ENCODE measurements around the gene ZNF777.
"Not testable (repeated sequence)": the region's sequence is repeated elsewhere in the genome, so short reads cannot be mapped to it uniquely, and the experiment has no call there.

ZNF777 gene

GRCh38 chr7:149493975-149494374 lies 33.1 kb upstream of the ZNF777 start:
- H3K9me3 ChIP-seq; DNase-seq (ENCODE audit: low spot score in 2 of 2); in situ Hi-C loops (cut with MboI; ENCODE audit: low sequenced_read_pairs); H3K4me3 ChIP-seq; H3K4me1 ChIP-seq; H3K27me3 ChIP-seq (ENCODE audit: low read depth): not testable (repeated sequence)
- peaks cover 50% of the 10 kb centered on the region for H3K36me3 ChIP-seq (replicated peaks)

- peaks cover 50% of the 10 kb centered on the region for H3K36me3 ChIP-seq (replicated peaks)
- H3K4me1 ChIP-seq, result peaks cover 7% of the 10 kb centered on the region
- no peak overlapping the region for H3K4me3 ChIP-seq
- DNase-seq (ENCODE audit: low spot score in 2 of 2), result no peak
- H3K9me3 ChIP-seq, result no peaks in the 10 kb centered on the region
- in situ Hi-C loops (cut with MboI; ENCODE audit: low sequenced_read_pairs), result no loop called here
- H3K27me3 ChIP-seq (ENCODE audit: low read depth), result 0 out of 2 replicates have a peak, but pooled peaks cover 2% of the 10 kb centered on the region
Measured at GRCh38 chr7:149493366-149493765, 32.5 kb upstream of the ZNF777 start.

- no peaks in the 10 kb centered on the region for H3K27me3 ChIP-seq (ENCODE audit: low read depth)
- in situ Hi-C loops (cut with MboI; ENCODE audit: low sequenced_read_pairs), result no loop called here
- peaks cover 63% of the 10 kb centered on the region for H3K36me3 ChIP-seq (replicated peaks)
- no peak for DNase-seq (ENCODE audit: low spot score in 2 of 2)
- H3K4me1 ChIP-seq, result no peaks in the 10 kb centered on the region
- no peaks in the 10 kb centered on the region for H3K9me3 ChIP-seq
- no peak overlapping the region for H3K4me3 ChIP-seq
Measured at GRCh38 chr7:149490083-149490760, 29.4 kb upstream of the ZNF777 start.

- Histone ChIP-seq H3K36me3 (replicated peaks) (peaks cover 57% of the 10 kb centered on the region), H3K9me3 (no peaks in the 10 kb centered on the region), H3K4me1 (no peaks in the 10 kb centered on the region), H3K4me3 (no peak overlapping the region), H3K27me3 (ENCODE audit: low read depth) (no peaks in the 10 kb centered on the region)
- in situ Hi-C loops (cut with MboI; ENCODE audit: low sequenced_read_pairs), result no loop called here
- DNase-seq (ENCODE audit: low spot score in 2 of 2), result no peak
Measured at GRCh38 chr7:149489391-149490024, 28.6 kb upstream of the ZNF777 start.

GRCh38 chr7:149479568-149479967 lies 18.7 kb upstream of the ZNF777 start:
- H3K4me3 ChIP-seq, result no peak overlapping the region
- no peaks in the 10 kb centered on the region for H3K9me3 ChIP-seq
- no peak for DNase-seq (ENCODE audit: low spot score in 2 of 2)
- in situ Hi-C loops (cut with MboI; ENCODE audit: low sequenced_read_pairs), result no loop called here
- no peaks in the 10 kb centered on the region for H3K4me1 ChIP-seq
- peaks cover 36% of the 10 kb centered on the region for H3K36me3 ChIP-seq (replicated peaks)
- H3K27me3 ChIP-seq (ENCODE audit: low read depth), result no peaks in the 10 kb centered on the region

- no peaks in the 10 kb centered on the region for H3K9me3 ChIP-seq
- H3K4me1 ChIP-seq, result no peaks in the 10 kb centered on the region
- H3K4me3 ChIP-seq, result no peak overlapping the region
- H3K36me3 ChIP-seq (replicated peaks), result peaks cover 40% of the 10 kb centered on the region
- in situ Hi-C loops (cut with MboI; ENCODE audit: low sequenced_read_pairs), result no loop called here
- DNase-seq (ENCODE audit: low spot score in 2 of 2), result no peak
- H3K27me3 ChIP-seq (ENCODE audit: low read depth), result no peaks in the 10 kb centered on the region
Measured at GRCh38 chr7:149478754-149479153, 17.9 kb upstream of the ZNF777 start.

- H3K4me1 ChIP-seq, result no peaks in the 10 kb centered on the region
- in situ Hi-C loops (cut with MboI; ENCODE audit: low sequenced_read_pairs), result no loop called here
- H3K9me3 ChIP-seq, result no peaks in the 10 kb centered on the region
- no peak for DNase-seq (ENCODE audit: low spot score in 2 of 2)
- H3K27me3 ChIP-seq (ENCODE audit: low read depth), result no peaks in the 10 kb centered on the region
- peaks cover 49% of the 10 kb centered on the region for H3K36me3 ChIP-seq (replicated peaks)
- H3K4me3 ChIP-seq, result no peak overlapping the region
Measured at GRCh38 chr7:149477494-149478443, 16.9 kb upstream of the ZNF777 start.

GRCh38 chr7:149476791-149477190 lies 15.9 kb upstream of the ZNF777 start:
- no peaks in the 10 kb centered on the region for H3K4me1 ChIP-seq
- H3K4me3 ChIP-seq, result no peak overlapping the region
- no peaks in the 10 kb centered on the region for H3K9me3 ChIP-seq
- in situ Hi-C loops (cut with MboI; ENCODE audit: low sequenced_read_pairs), result no loop called here
- no peaks in the 10 kb centered on the region for H3K27me3 ChIP-seq (ENCODE audit: low read depth)
- no peak for DNase-seq (ENCODE audit: low spot score in 2 of 2)
- H3K36me3 ChIP-seq (replicated peaks), result peaks cover 57% of the 10 kb centered on the region

- DNase-seq (ENCODE audit: low spot score in 2 of 2), result no peak
- Histone ChIP-seq H3K27me3 (ENCODE audit: low read depth) (no peaks in the 10 kb centered on the region), H3K36me3 (replicated peaks) (peaks cover 57% of the 10 kb centered on the region), H3K4me1 (no peaks in the 10 kb centered on the region), H3K9me3 (no peaks in the 10 kb centered on the region), H3K4me3 (no peak overlapping the region)
- in situ Hi-C loops (cut with MboI; ENCODE audit: low sequenced_read_pairs), result no loop called here
Measured at GRCh38 chr7:149475121-149476045, 14.5 kb upstream of the ZNF777 start.

- no peaks in the 10 kb centered on the region for H3K4me1 ChIP-seq
- no peak overlapping the region for H3K4me3 ChIP-seq
- in situ Hi-C loops (cut with MboI; ENCODE audit: low sequenced_read_pairs), result no loop called here
- no peaks in the 10 kb centered on the region for H3K27me3 ChIP-seq (ENCODE audit: low read depth)
- H3K36me3 ChIP-seq (replicated peaks), result peaks cover 56% of the 10 kb centered on the region
- no peaks in the 10 kb centered on the region for H3K9me3 ChIP-seq
- no peak for DNase-seq (ENCODE audit: low spot score in 2 of 2)
Measured at GRCh38 chr7:149474309-149475120, 13.7 kb upstream of the ZNF777 start.

- no peaks in the 10 kb centered on the region for H3K4me1 ChIP-seq
- in situ Hi-C loops (cut with MboI; ENCODE audit: low sequenced_read_pairs), result no loop called here
- no peaks in the 10 kb centered on the region for H3K9me3 ChIP-seq
- H3K27me3 ChIP-seq (ENCODE audit: low read depth), result no peaks in the 10 kb centered on the region
- no peak for DNase-seq (ENCODE audit: low spot score in 2 of 2)
- H3K4me3 ChIP-seq, result no peak overlapping the region
- peaks cover 55% of the 10 kb centered on the region for H3K36me3 ChIP-seq (replicated peaks)
Measured at GRCh38 chr7:149473251-149473650, 12.4 kb upstream of the ZNF777 start.

GRCh38 chr7:149471289-149471953 lies 10.6 kb upstream of the ZNF777 start:
- Histone ChIP-seq H3K27me3 (ENCODE audit: low read depth) (no peaks in the 10 kb centered on the region), H3K9me3 (peaks cover 8% of the 10 kb centered on the region), H3K4me3 (no peak overlapping the region), H3K4me1 (no peaks in the 10 kb centered on the region; the same call in 1 of the 2 replicates), H3K36me3 (replicated peaks) (peaks cover 40% of the 10 kb centered on the region)
- DNase-seq (ENCODE audit: low spot score in 2 of 2), result no peak
- in situ Hi-C loops (cut with MboI; ENCODE audit: low sequenced_read_pairs), result no loop called here
